IMR-90 (cell line): ENCODE measurements around the gene CNOT3. TPM values are rescaled to one million over a fixed set of nuclear protein-coding genes. Genes with fewer than 3 reads are reported as not detected.

Experiments used
- ATAC-seq: fragments of 200-7000 bp; cut with Tn5 transposase; 2 replicates; pipeline ENCODE4 v1.9.1; 2020; ENCODE audit warnings: low read depth, mild to moderate bottlenecking, moderate library complexity
- BruUV-seq: library from RNA; stranded (reverse); fragments of 400-500 nt; replicated peaks from 2 replicates; lab custom pipeline; 2021; lab: Mats Ljungman, UMichigan
- CTCF ChIA-PET: fragments of 300-600 bp; formaldehyde crosslinking; extraction: SDS; loops from one replicate; lab custom pipeline; 2021; ENCODE audit warnings: antibody characterized with exemption; lab: Yijun Ruan, JAX
- POLR2A ChIA-PET: fragments of 300-600 bp; sonication (Branson Sonifier 250); formaldehyde crosslinking; loops from one replicate; lab custom pipeline; 2022; ENCODE audit warnings: antibody characterized with exemption; ENCODE audit not compliant: unreplicated experiment; lab: Charles Lee
- DNase-seq: peaks from one replicate; pipeline ENCODE4 v3.0.0; 2013
- H2AFZ ChIP-seq: replicated peaks from 2 replicates; pipeline ENCODE3; 2013; ENCODE audit warnings: low read length, mild to moderate bottlenecking; ENCODE audit not compliant: poor library complexity
- H2AK5ac ChIP-seq: 2 replicates; pipeline ENCODE4 v1.6.1; 2013; ENCODE audit warnings: low read depth, low read length, inconsistent platforms
- H2AK9ac ChIP-seq: replicated peaks from 2 replicates; pipeline ENCODE3; 2013; ENCODE audit warnings: mild to moderate bottlenecking, low read depth, low read length, moderate library complexity; ENCODE audit not compliant: poor library complexity
- H2BK120ac ChIP-seq: 2 replicates; pipeline ENCODE4 v1.6.1; 2013; ENCODE audit warnings: low read depth, low read length, inconsistent platforms
- H2BK15ac ChIP-seq: 3 replicates; pipeline ENCODE4 v1.6.1; 2013; ENCODE audit warnings: low read depth, low read length, inconsistent platforms
- H2BK20ac ChIP-seq: 2 replicates; pipeline ENCODE4 v1.6.1; 2013; ENCODE audit warnings: low read depth, mild to moderate bottlenecking, inconsistent platforms, low read length, moderate library complexity
- H2BK5ac ChIP-seq: 2 replicates; pipeline ENCODE4 v1.6.1; 2013; ENCODE audit warnings: mild to moderate bottlenecking, low read depth, low read length, inconsistent platforms; ENCODE audit not compliant: poor library complexity, severe bottlenecking
- H3K14ac ChIP-seq: replicated peaks from 2 replicates; pipeline ENCODE4 v1.6.1; 2013; ENCODE audit warnings: low read depth, low read length, inconsistent platforms
- H3K18ac ChIP-seq: 2 replicates; pipeline ENCODE4 v1.6.1; 2013; ENCODE audit warnings: low read depth, low read length, control low read depth
- H3K23ac ChIP-seq: 2 replicates; pipeline ENCODE4 v1.6.1; 2013; ENCODE audit warnings: low read depth, low read length, inconsistent platforms
- H3K27ac ChIP-seq: 2 replicates; pipeline ENCODE4 v1.5.1; 2013; ENCODE audit warnings: mild to moderate bottlenecking, control low read depth, low read length; ENCODE audit not compliant: insufficient read depth
- H3K27me3 ChIP-seq: 2 replicates; pipeline ENCODE4 v1.6.1; 2013; ENCODE audit warnings: low read length; ENCODE audit not compliant: control insufficient read depth, insufficient read depth
- H3K36me3 ChIP-seq: 2 replicates; pipeline ENCODE4 v1.6.1; 2013; ENCODE audit warnings: low read length, mixed read lengths; ENCODE audit not compliant: control insufficient read depth, insufficient read depth
- H3K4ac ChIP-seq: 2 replicates; pipeline ENCODE4 v1.6.1; 2013; ENCODE audit warnings: low read depth, low read length, inconsistent platforms
- H3K4me1 ChIP-seq: 2 replicates; pipeline ENCODE4 v1.6.1; 2013; ENCODE audit warnings: low read length, mixed read lengths; ENCODE audit not compliant: control insufficient read depth, insufficient read depth
- H3K4me2 ChIP-seq: 2 replicates; pipeline ENCODE4 v1.6.1; 2013; ENCODE audit warnings: low read depth, mild to moderate bottlenecking, control low read depth, low read length, moderate library complexity
- H3K4me3 ChIP-seq: 2 replicates; pipeline ENCODE4 v1.5.1; 2013; ENCODE audit warnings: low read depth, mild to moderate bottlenecking, control low read depth, low read length, moderate library complexity; ENCODE audit not compliant: insufficient read depth
- H3K56ac ChIP-seq: 2 replicates; pipeline ENCODE4 v1.6.1; 2013; ENCODE audit warnings: low read length, inconsistent platforms; ENCODE audit not compliant: insufficient read depth; ENCODE audit errors: extremely low read depth
- H3K79me1 ChIP-seq, 2 experiments: 2 replicates each; pipeline ENCODE4 v1.6.1; 2013; ENCODE audit warnings: low read length in 2 of 2, inconsistent platforms in 1 of 2, low read depth in 1 of 2
- H3K9ac ChIP-seq: 2 replicates; pipeline ENCODE4 v1.6.1; 2013; ENCODE audit warnings: low read depth, low read length, control low read depth
- H3K9me1 ChIP-seq: 2 replicates; pipeline ENCODE4 v1.6.1; 2013; ENCODE audit warnings: low read length, inconsistent platforms; ENCODE audit not compliant: insufficient read depth
- H3K9me3 ChIP-seq: 2 replicates; pipeline ENCODE4 v1.6.1; 2013; ENCODE audit warnings: low read length; ENCODE audit not compliant: control insufficient read depth, insufficient read depth
- H4K20me1 ChIP-seq: 2 replicates; pipeline ENCODE4 v1.6.1; 2013; ENCODE audit warnings: low read length, inconsistent platforms; ENCODE audit not compliant: insufficient read depth
- H4K5ac ChIP-seq: 2 replicates; pipeline ENCODE4 v1.6.1; 2013; ENCODE audit warnings: mild to moderate bottlenecking, low read depth, low read length, control low read depth
- H4K8ac ChIP-seq, 2 experiments: 2 replicates each; pipeline ENCODE4 v1.6.1; 2013; ENCODE audit warnings: low read depth in 2 of 2, low read length in 2 of 2, control low read depth in 1 of 2, inconsistent platforms in 1 of 2
- H4K91ac ChIP-seq: 2 replicates; pipeline ENCODE4 v1.6.1; 2013; ENCODE audit warnings: low read depth, low read length, inconsistent platforms; ENCODE audit not compliant: insufficient read depth
- BHLHE40 ChIP-seq: fragments of 150-350 bp; IDR thresholded peaks from 2 replicates; pipeline ENCODE4 v1.6.1; 2016; ENCODE audit warnings: mild to moderate bottlenecking, low read depth, low read length
- CEBPB ChIP-seq: IDR thresholded peaks from 2 replicates; pipeline ENCODE4 v1.6.1; 2012; ENCODE audit warnings: low read depth, low read length, improper control_type of control experiment
- CHD1 ChIP-seq: IDR thresholded peaks from 2 replicates; pipeline ENCODE4 v1.6.1; 2012; ENCODE audit warnings: low read depth, low read length, improper control_type of control experiment
- CTCF ChIP-seq: conservative IDR thresholded peaks from 2 replicates; pipeline ENCODE4 v1.5.1; 2012; ENCODE audit warnings: mild to moderate bottlenecking, low read depth, low read length, improper control_type of control experiment
- ELK1 ChIP-seq: fragments of 150-350 bp; IDR thresholded peaks from 2 replicates; pipeline ENCODE4 v1.6.1; 2016; ENCODE audit warnings: low read depth, mild to moderate bottlenecking, low read length, moderate library complexity, borderline replicate concordance
- FOS ChIP-seq: fragments of 150-350 bp; IDR thresholded peaks from 2 replicates; pipeline ENCODE4 v1.6.1; 2016; ENCODE audit warnings: low read depth, low read length
- MAFK ChIP-seq: IDR thresholded peaks from 2 replicates; pipeline ENCODE4 v1.6.1; 2012; ENCODE audit warnings: low read depth, low read length, improper control_type of control experiment
- MAZ ChIP-seq: IDR thresholded peaks from 2 replicates; pipeline ENCODE4 v1.6.1; 2012; ENCODE audit warnings: low read depth, mild to moderate bottlenecking, low read length, improper control_type of control experiment, moderate library complexity, borderline replicate concordance
- MXI1 ChIP-seq: IDR thresholded peaks from 2 replicates; pipeline ENCODE4 v1.6.1; 2012; ENCODE audit warnings: low read depth, mild to moderate bottlenecking, low read length, moderate library complexity, borderline replicate concordance
- NFE2L2 ChIP-seq: fragments of 150-350 bp; IDR thresholded peaks from 2 replicates; pipeline ENCODE4 v1.6.1; 2016; ENCODE audit warnings: low read depth, mild to moderate bottlenecking, low read length
- POLR2A ChIP-seq: IDR thresholded peaks from 2 replicates; pipeline ENCODE4 v1.6.1; 2012; ENCODE audit warnings: mild to moderate bottlenecking, low read depth, low read length
- RAD21 ChIP-seq: IDR thresholded peaks from 2 replicates; pipeline ENCODE4 v1.6.1; 2012; ENCODE audit warnings: low read length, improper control_type of control experiment
- RCOR1 ChIP-seq: IDR thresholded peaks from 2 replicates; pipeline ENCODE4 v1.6.1; 2012; ENCODE audit warnings: mild to moderate bottlenecking, low read length, improper control_type of control experiment; ENCODE audit not compliant: insufficient replicate concordance
- SMC3 ChIP-seq: fragments of 150-350 bp; IDR thresholded peaks from 2 replicates; pipeline ENCODE4 v1.6.1; 2016; ENCODE audit warnings: low read depth, mild to moderate bottlenecking, antibody characterized with exemption, low read length, moderate library complexity
- USF2 ChIP-seq: fragments of 150-350 bp; IDR thresholded peaks from 2 replicates; pipeline ENCODE4 v1.6.1; 2017; ENCODE audit warnings: mild to moderate bottlenecking, antibody characterized with exemption, low read length, low read depth
- WGBS, 2 experiments: methylation state at CpG; one replicate each; pipeline versions ENCODE4 v1.1.5 to v1.1.7; 2013; ENCODE audit warnings: missing lambda C conversion rate in 2 of 2; ENCODE audit not compliant: insufficient read length in 1 of 2; ENCODE audit errors: extremely low coverage in 2 of 2; 5-methylcytosine and 5-hydroxymethylcytosine counted together
- dilution Hi-C: fragments of 300-500 bp; cut with HindIII; formaldehyde crosslinking; loops from one replicate; pipeline ENCODE4 v1.14.3; 2018; ENCODE audit warnings: low sequenced_read_pairs; ENCODE audit not compliant: unreplicated experiment
- in situ Hi-C: fragments of 300-500 bp; cut with MboI; formaldehyde crosslinking; loops from 3 replicates; pipeline ENCODE4 v1.14.3; 2019; ENCODE audit warnings: low sequenced_read_pairs, inconsistent platforms, mixed read lengths
- intact Hi-C: fragments of 100-400 bp; cut with micrococcal nuclease; formaldehyde crosslinking; loops from 2 replicates; pipeline ENCODE4 v1.10.0; 2022
- polyA plus RNA-seq, 3 experiments: library from polyadenylated mRNA; depleted of rRNA; stranded (reverse); fragments of >200 nt; gene quantifications; 2 replicates each; pipeline ENCODE4 v1.2.3, GENCODE V29; 2012; ENCODE audit warnings: low replicate concordance in 1 of 3
- total RNA-seq: library from RNA; depleted of rRNA; stranded (reverse); fragments of >200 nt; gene quantifications from 2 replicates; pipeline ENCODE4 v1.2.3, GENCODE V29; 2012

Gene CNOT3
- total and polyA plus RNA-seq, 2 of the 4 experiments (the other 2 are of a cell fraction), result 5.4 to 26.7 TPM

GRCh38 chr19:54095136-54095858 is 42.3 kb upstream of the CNOT3 start:
- intact Hi-C loops, result loop anchor here (5.0 to 10.0 kb wide), 2 partner anchors 288 to 760 kb away; partner anchors contain the start of gene ZNF845
- no TSS peak for BruUV-seq
- CTCF ChIA-PET, result interaction anchor here (0.5 kb wide), 1 partner anchor 307 kb away, joined by 3 read pairs; no protein-coding TSS in a partner anchor
- TF ChIP-seq NFE2L2 (no peak), ELK1 (no peak), MXI1 (no peak), SMC3 (no peak), USF2 (no peak), MAZ (no peak), POLR2A (no peak), FOS (no peak), RCOR1 (no peak), MAFK (no peak), RAD21 (no peak), BHLHE40 (no peak), CTCF (no peak), CHD1 (no peak), CEBPB (no peak)

More at GRCh38 chr19:54095136-54095858, 42.3 kb upstream of the CNOT3 start:
- no peak overlapping the region; the same call in 1 of the 2 replicates for H4K5ac ChIP-seq
- H3K4me1 ChIP-seq, result peaks cover 6% of the 10 kb centered on the region
- no peaks in the 10 kb centered on the region for H3K9me3 ChIP-seq
- no peak for DNase-seq
- H3K9me1 ChIP-seq, result no peaks in the 10 kb centered on the region
- H4K8ac ChIP-seq, result peak overlapping the region; percentile 32 to 33; a peak in 1 of 4 replicates
- H3K79me1 ChIP-seq, result no peaks in the 10 kb centered on the region
- H3K23ac ChIP-seq, result no peak overlapping the region
- POLR2A ChIA-PET, result no interaction called here
- H2AK5ac ChIP-seq, result no peak overlapping the region
- no peaks in the 10 kb centered on the region for H4K20me1 ChIP-seq
- dilution Hi-C loops, result no loop called here
- H3K27me3 ChIP-seq, result peaks cover 3% of the 10 kb centered on the region; the same call in 1 of the 2 replicates
- H4K91ac ChIP-seq, result no peak overlapping the region
- H2AK9ac ChIP-seq, result peak overlapping the region; percentile 90
- no peak overlapping the region for H2BK20ac ChIP-seq
- in situ Hi-C loops, result no loop called here
- no peak overlapping the region for H3K27ac ChIP-seq
- no peak overlapping the region for H3K18ac ChIP-seq
- no peak overlapping the region for H2BK15ac ChIP-seq
- no peak overlapping the region for H3K14ac ChIP-seq
- H3K4me3 ChIP-seq, result peak overlapping the region; percentile 39; the same call in 1 of the 2 replicates
- peak overlapping the region; percentile 95 for H2AFZ ChIP-seq
- WGBS, 2 experiments, result 64% methylated on average over 16 of the region's 22 CpGs; no CpG with 5 or more reads in 1 of the 2 experiments
- no peak overlapping the region for H3K56ac ChIP-seq
- H3K4ac ChIP-seq, result no peak overlapping the region; the same call in 1 of the 2 replicates
- H2BK120ac ChIP-seq, result no peak overlapping the region
- no peak overlapping the region for H2BK5ac ChIP-seq
- peak overlapping the region; percentile 85 for H3K4me2 ChIP-seq
- peak overlapping the region; percentile 31; the same call in 1 of the 2 replicates for H3K9ac ChIP-seq
- no peaks in the 10 kb centered on the region for H3K36me3 ChIP-seq
- ATAC-seq, result no peak
